Fibroblast of lung (primary cell): ENCODE results near the gene ANGPTL8.

Experiments used
- EZH2 ChIP-seq: IDR thresholded peaks from 2 replicates; pipeline ENCODE4 v1.5.1; 2012; ENCODE audit warnings: low read length, control low read depth, mild to moderate bottlenecking; ENCODE audit errors: missing control alignments
- TF ChIP-seq, protein P1 (sequence below), 2 donors: IDR thresholded peaks in 1 of 2; conservative IDR thresholded peaks in 1 of 2; 1 replicate in 1 of 2; 2 replicates in 1 of 2; pipeline ENCODE4 v1.5.1; 2011 to 2012; ENCODE audit warnings: low read length in 2 of 2, control low read depth in 1 of 2, inconsistent platforms in 1 of 2, low read depth in 1 of 2, mild to moderate bottlenecking in 1 of 2

DNA sequence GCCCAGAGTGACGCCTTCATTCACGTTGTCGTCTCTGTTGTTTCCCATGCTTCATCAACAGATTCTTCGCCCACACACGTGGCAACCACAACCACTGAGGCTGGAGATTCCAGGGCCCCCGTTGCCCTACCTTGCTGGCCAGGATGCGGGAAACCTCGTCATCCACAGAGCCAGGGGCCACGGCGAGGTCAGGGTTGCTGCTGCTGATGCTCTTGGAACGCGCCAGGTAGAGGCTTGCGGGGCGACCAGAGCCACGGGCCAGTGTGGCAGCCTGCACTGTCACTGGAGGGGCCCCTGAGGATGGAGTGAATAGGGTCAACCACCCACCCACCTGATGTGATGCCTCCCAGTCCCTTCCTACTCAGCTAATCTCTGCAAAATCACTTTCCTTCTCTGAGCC is 6.3 kb upstream of the ANGPTL8 start:
- TF ChIP-seq, protein P1, sequence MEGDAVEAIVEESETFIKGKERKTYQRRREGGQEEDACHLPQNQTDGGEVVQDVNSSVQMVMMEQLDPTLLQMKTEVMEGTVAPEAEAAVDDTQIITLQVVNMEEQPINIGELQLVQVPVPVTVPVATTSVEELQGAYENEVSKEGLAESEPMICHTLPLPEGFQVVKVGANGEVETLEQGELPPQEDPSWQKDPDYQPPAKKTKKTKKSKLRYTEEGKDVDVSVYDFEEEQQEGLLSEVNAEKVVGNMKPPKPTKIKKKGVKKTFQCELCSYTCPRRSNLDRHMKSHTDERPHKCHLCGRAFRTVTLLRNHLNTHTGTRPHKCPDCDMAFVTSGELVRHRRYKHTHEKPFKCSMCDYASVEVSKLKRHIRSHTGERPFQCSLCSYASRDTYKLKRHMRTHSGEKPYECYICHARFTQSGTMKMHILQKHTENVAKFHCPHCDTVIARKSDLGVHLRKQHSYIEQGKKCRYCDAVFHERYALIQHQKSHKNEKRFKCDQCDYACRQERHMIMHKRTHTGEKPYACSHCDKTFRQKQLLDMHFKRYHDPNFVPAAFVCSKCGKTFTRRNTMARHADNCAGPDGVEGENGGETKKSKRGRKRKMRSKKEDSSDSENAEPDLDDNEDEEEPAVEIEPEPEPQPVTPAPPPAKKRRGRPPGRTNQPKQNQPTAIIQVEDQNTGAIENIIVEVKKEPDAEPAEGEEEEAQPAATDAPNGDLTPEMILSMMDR (conservative IDR thresholded peaks at IDR 0.05 in 1 of 2, IDR thresholded peaks at IDR 0.05 in 1 of 2; ENCODE audit: low read depth in 1 of 2, low read length in 2 of 2): no peak
- TF ChIP-seq EZH2: no peak
